Mesenchymal stem cell (in vitro differentiated cells and primary cell): ENCODE measurements around the gene MYMX.

Experiments
- DNase-seq: peaks from one replicate; pipeline ENCODE4 v3.0.0-alpha.2; 2013
- H2AFZ ChIP-seq: one replicate; pipeline ENCODE4 v1.6.1; 2013; ENCODE audit warnings: low read depth, mild to moderate bottlenecking, control low read depth, inconsistent platforms, low read length, moderate library complexity
- H2AK5ac ChIP-seq: 2 replicates; pipeline ENCODE4 v1.6.1; 2013; ENCODE audit warnings: low read length, moderate library complexity, mild to moderate bottlenecking, inconsistent platforms; ENCODE audit not compliant: severe bottlenecking
- H2BK120ac ChIP-seq: one replicate; pipeline ENCODE4 v1.6.1; 2013; ENCODE audit warnings: low read depth, mild to moderate bottlenecking, inconsistent platforms, low read length, moderate library complexity
- H2BK12ac ChIP-seq, 2 experiments: one replicate each; pipeline ENCODE4 v1.6.1; 2013; ENCODE audit warnings: inconsistent platforms in 2 of 2, low read length in 2 of 2, mild to moderate bottlenecking in 2 of 2, moderate library complexity in 2 of 2, control low read depth in 1 of 2
- H2BK15ac ChIP-seq: one replicate; pipeline ENCODE4 v1.6.1; 2013; ENCODE audit warnings: mild to moderate bottlenecking, low read depth, inconsistent platforms; ENCODE audit not compliant: poor library complexity, severe bottlenecking
- H2BK5ac ChIP-seq: 2 replicates; pipeline ENCODE4 v1.6.1; 2013; ENCODE audit warnings: low read depth, mild to moderate bottlenecking, low read length, control low read depth, inconsistent platforms; ENCODE audit not compliant: poor library complexity, severe bottlenecking
- H3K14ac ChIP-seq, 2 experiments: one replicate each; pipeline ENCODE4 v1.6.1; 2013; ENCODE audit warnings: inconsistent platforms in 2 of 2, low read length in 2 of 2, control low read depth in 1 of 2, mild to moderate bottlenecking in 1 of 2, moderate library complexity in 1 of 2
- H3K18ac ChIP-seq, 2 experiments: one replicate each; pipeline ENCODE4 v1.6.1; 2013; ENCODE audit warnings: inconsistent platforms in 2 of 2, low read length in 2 of 2, control low read depth in 1 of 2, low read depth in 1 of 2, mild to moderate bottlenecking in 1 of 2
- H3K23ac ChIP-seq, 2 experiments: one replicate each; pipeline ENCODE4 v1.6.1; 2013; ENCODE audit warnings: inconsistent platforms in 2 of 2, low read length in 2 of 2, mild to moderate bottlenecking in 2 of 2, moderate library complexity in 2 of 2, control low read depth in 1 of 2
- H3K27ac ChIP-seq: 2 replicates; pipeline ENCODE4 v1.5.1; 2013; ENCODE audit warnings: mild to moderate bottlenecking, moderate library complexity, low read length, control low read depth, inconsistent platforms; ENCODE audit not compliant: poor library complexity, severe bottlenecking
- H3K27me3 ChIP-seq, 2 experiments: 2 replicates each; pipeline versions ENCODE4 v1.6.1 to v1.7.0; 2013; ENCODE audit warnings: low read length in 2 of 2, mild to moderate bottlenecking in 2 of 2, moderate library complexity in 2 of 2, control low read depth in 1 of 2, inconsistent platforms in 1 of 2; ENCODE audit not compliant: control insufficient read depth in 1 of 2, insufficient read depth in 1 of 2
- H3K36me3 ChIP-seq, 2 experiments: 2 replicates each; pipeline versions ENCODE4 v1.6.1 to v1.7.0; 2013; ENCODE audit warnings: low read length in 2 of 2, control low read depth in 1 of 2, inconsistent platforms in 1 of 2, low read depth in 1 of 2, mild to moderate bottlenecking in 1 of 2; ENCODE audit not compliant: insufficient read depth in 2 of 2, control insufficient read depth in 1 of 2
- H3K4ac ChIP-seq, 2 experiments: one replicate each; pipeline ENCODE4 v1.6.1; 2013; ENCODE audit warnings: inconsistent platforms in 2 of 2, low read length in 2 of 2, mild to moderate bottlenecking in 2 of 2, moderate library complexity in 2 of 2, control low read depth in 1 of 2, low read depth in 1 of 2
- H3K4me1 ChIP-seq: 2 replicates; pipeline ENCODE4 v1.6.1; 2013; ENCODE audit warnings: low read depth, low read length, control low read depth; ENCODE audit not compliant: control insufficient read depth, insufficient read depth
- H3K4me2 ChIP-seq: 2 replicates; pipeline ENCODE4 v1.6.1; 2013; ENCODE audit warnings: low read length, mild to moderate bottlenecking, inconsistent platforms; ENCODE audit not compliant: poor library complexity, severe bottlenecking
- H3K4me3 ChIP-seq, 2 experiments: 2 replicates each; pipeline versions ENCODE4 v1.5.1 to v1.7.0; 2013; ENCODE audit warnings: low read length in 2 of 2, mild to moderate bottlenecking in 2 of 2, control low read depth in 1 of 2, low read depth in 1 of 2; ENCODE audit not compliant: insufficient read depth in 1 of 2
- H3K79me1 ChIP-seq: replicated peaks from 2 replicates; pipeline ENCODE4 v1.6.1; 2013; ENCODE audit warnings: mild to moderate bottlenecking, control low read depth, low read length, inconsistent platforms; ENCODE audit not compliant: poor library complexity, severe bottlenecking
- H3K9ac ChIP-seq: 2 replicates; pipeline ENCODE4 v1.7.0; 2013; ENCODE audit warnings: mild to moderate bottlenecking, low read length, moderate library complexity
- H3K9me3 ChIP-seq: 2 replicates; pipeline ENCODE4 v1.7.0; 2013; ENCODE audit warnings: mild to moderate bottlenecking, low read length; ENCODE audit not compliant: control insufficient read depth
- H4K8ac ChIP-seq: one replicate; pipeline ENCODE4 v1.6.1; 2013; ENCODE audit warnings: inconsistent platforms, mild to moderate bottlenecking, low read length, moderate library complexity
- H4K91ac ChIP-seq: one replicate; pipeline ENCODE4 v1.6.1; 2013; ENCODE audit warnings: mild to moderate bottlenecking, low read length, inconsistent platforms
- WGBS: methylation state at CpG from one replicate; pipeline ENCODE4 v1.1.7; 2013; ENCODE audit warnings: mixed read lengths; 5-methylcytosine and 5-hydroxymethylcytosine counted together

MYMX gene

GRCh38 chr6:44228031-44228430 lies 11.3 kb downstream of the MYMX start:
- H3K9ac ChIP-seq, result no peak overlapping the region
- H3K36me3 ChIP-seq, result peaks cover 14 to 46% of the 10 kb centered on the region in 2 experiments
- 97% methylated on average over 6 of the region's 6 CpGs for WGBS
- H2BK15ac ChIP-seq, result no peak overlapping the region
- H3K9me3 ChIP-seq, result no peaks in the 10 kb centered on the region
- no peak overlapping the region for H2BK5ac ChIP-seq
- H3K23ac ChIP-seq, result no peak overlapping the region
- H3K79me1 ChIP-seq, result peaks cover 31% of the 10 kb centered on the region
- no peak for DNase-seq
- no peak overlapping the region for H3K4me3 ChIP-seq
- no peak overlapping the region for H3K4ac ChIP-seq
- H4K8ac ChIP-seq, result no peak overlapping the region
- H2AFZ ChIP-seq, result no peak overlapping the region
- H3K4me2 ChIP-seq, result no peak overlapping the region
- no peak overlapping the region for H2BK12ac ChIP-seq
- no peak overlapping the region for H3K27ac ChIP-seq
- no peak overlapping the region for H3K18ac ChIP-seq
- no peak overlapping the region for H2AK5ac ChIP-seq
- H3K27me3 ChIP-seq, result no peaks in the 10 kb centered on the region
- H3K4me1 ChIP-seq, result peaks cover 24% of the 10 kb centered on the region
- H3K14ac ChIP-seq, result no peak overlapping the region
- no peak overlapping the region for H2BK120ac ChIP-seq
- H4K91ac ChIP-seq, result no peak overlapping the region

- H4K8ac ChIP-seq, result no peak overlapping the region
- no peak overlapping the region for H3K14ac ChIP-seq
- H3K9ac ChIP-seq, result no peak overlapping the region
- H3K4me3 ChIP-seq, result no peak overlapping the region
- no peak overlapping the region for H2AFZ ChIP-seq
- H2AK5ac ChIP-seq, result no peak overlapping the region
- no peak overlapping the region for H3K27ac ChIP-seq
- H2BK12ac ChIP-seq, result no peak overlapping the region
- H3K36me3 ChIP-seq, result peaks cover 14 to 50% of the 10 kb centered on the region in 2 experiments
- no peak overlapping the region for H4K91ac ChIP-seq
- H3K9me3 ChIP-seq, result no peaks in the 10 kb centered on the region
- H3K4me1 ChIP-seq, result peaks cover 22% of the 10 kb centered on the region
- no peak overlapping the region for H3K18ac ChIP-seq
- H2BK15ac ChIP-seq, result no peak overlapping the region
- H3K23ac ChIP-seq, result no peak overlapping the region
- H3K79me1 ChIP-seq, result peaks cover 32% of the 10 kb centered on the region
- WGBS, result 95% methylated on average over 7 of the region's 7 CpGs
- no peak overlapping the region for H2BK5ac ChIP-seq
- no peak overlapping the region for H3K4me2 ChIP-seq
- DNase-seq, result no peak
- no peaks in the 10 kb centered on the region for H3K27me3 ChIP-seq
- no peak overlapping the region for H3K4ac ChIP-seq
- H2BK120ac ChIP-seq, result no peak overlapping the region
Observed at GRCh38 chr6:44228433-44228832, 11.7 kb downstream of the MYMX start.

- Histone ChIP-seq H2BK15ac (no peak overlapping the region), H3K4me2 (no peak overlapping the region), H3K4ac (no peak overlapping the region), H2BK12ac (no peak overlapping the region), H2AFZ (no peak overlapping the region), H3K4me3 (no peak overlapping the region), H3K27ac (no peak overlapping the region), H3K36me3 (peaks cover 14 to 54% of the 10 kb centered on the region in 2 experiments), H3K4me1 (peaks cover 20% of the 10 kb centered on the region), H3K14ac (no peak overlapping the region), H2BK5ac (no peak overlapping the region), H3K23ac (no peak overlapping the region), H4K91ac (no peak overlapping the region), H2BK120ac (no peak overlapping the region), H3K9me3 (no peaks in the 10 kb centered on the region), H3K79me1 (peaks cover 32% of the 10 kb centered on the region), H3K9ac (no peak overlapping the region), H3K27me3 (no peaks in the 10 kb centered on the region), H3K18ac (no peak overlapping the region), H4K8ac (no peak overlapping the region), H2AK5ac (no peak overlapping the region)
- no peak for DNase-seq
- 94% methylated on average over 5 of the region's 5 CpGs for WGBS
Observed at GRCh38 chr6:44228836-44229235, 12.1 kb downstream of the MYMX start.

GRCh38 chr6:44229376-44230033 lies 12.8 kb downstream of the MYMX start:
- no peak for DNase-seq
- no peak overlapping the region for H3K14ac ChIP-seq
- no peak overlapping the region for H3K18ac ChIP-seq
- H2AFZ ChIP-seq, result no peak overlapping the region
- H3K4me2 ChIP-seq, result no peak overlapping the region
- H3K23ac ChIP-seq, result no peak overlapping the region
- no peak overlapping the region for H2BK15ac ChIP-seq
- H3K4ac ChIP-seq, result no peak overlapping the region
- H3K4me3 ChIP-seq, result no peak overlapping the region
- no peaks in the 10 kb centered on the region for H3K9me3 ChIP-seq
- no peak overlapping the region for H2BK5ac ChIP-seq
- no peak overlapping the region for H2BK12ac ChIP-seq
- peaks cover 14 to 54% of the 10 kb centered on the region in 2 experiments for H3K36me3 ChIP-seq
- H3K27ac ChIP-seq, result no peak overlapping the region
- no peak overlapping the region for H3K9ac ChIP-seq
- WGBS, result 94% methylated on average over 11 of the region's 11 CpGs
- H4K8ac ChIP-seq, result no peak overlapping the region
- H3K27me3 ChIP-seq, result no peaks in the 10 kb centered on the region
- no peak overlapping the region for H4K91ac ChIP-seq
- no peak overlapping the region for H2BK120ac ChIP-seq
- peaks cover 28% of the 10 kb centered on the region for H3K79me1 ChIP-seq
- H3K4me1 ChIP-seq, result peaks cover 21% of the 10 kb centered on the region
- H2AK5ac ChIP-seq, result no peak overlapping the region
